Dendritic cell treated with granulocyte-macrophage colony-stimulating factor and Interleukin-4, amounts not matched to agents 40 ng/mL and 50 ng/mL, for 4 days (primary cell): ENCODE results near the gene COQ8B.
"Not testable (repeated sequence)": the region's sequence is repeated elsewhere in the genome, so short reads cannot be mapped to it uniquely, and the experiment has no call there.

Source experiments
- H3K27ac Mint-ChIP-seq: one replicate; pipeline ENCODE4 v1.8.0; 2022; ENCODE audit warnings: mild to moderate bottlenecking, mixed read lengths
- H3K27me3 Mint-ChIP-seq: one replicate; pipeline ENCODE4 v1.8.0; 2022; ENCODE audit warnings: mild to moderate bottlenecking, mixed read lengths
- H3K36me3 Mint-ChIP-seq: one replicate; pipeline ENCODE4 v1.8.0; 2022; ENCODE audit warnings: low read depth, mixed read lengths
- H3K4me1 Mint-ChIP-seq: one replicate; pipeline ENCODE4 v1.8.0; 2022; ENCODE audit warnings: low read depth, mixed read lengths
- H3K4me3 Mint-ChIP-seq: one replicate; pipeline ENCODE4 v1.8.0; 2022; ENCODE audit warnings: mild to moderate bottlenecking, moderate library complexity, mixed read lengths
- H3K9me3 Mint-ChIP-seq: one replicate; pipeline ENCODE4 v1.8.0; 2022; ENCODE audit warnings: mixed read lengths
- intact Hi-C: fragments of 100-400 bp; cut with micrococcal nuclease; formaldehyde crosslinking; loops from one replicate; pipeline ENCODE4 v1.15.0; 2022

COQ8B gene

GRCh38 chr19:40736661-40737060, 20.0 kb upstream of the COQ8B start:
- Mint-ChIP-seq H3K27me3 (no peaks in the 10 kb centered on the region), H3K36me3 (peaks cover 94% of the 10 kb centered on the region), H3K4me3 (no peak overlapping the region)

GRCh38 chr19:40735013-40735771, 18.5 kb upstream of the COQ8B start:
- no peaks in the 10 kb centered on the region for H3K4me1 Mint-ChIP-seq
- no peaks in the 10 kb centered on the region for H3K9me3 Mint-ChIP-seq
- H3K27ac Mint-ChIP-seq: no peak overlapping the region
- H3K36me3 Mint-ChIP-seq: peaks cover 100% of the 10 kb centered on the region
- H3K4me3 Mint-ChIP-seq: no peak overlapping the region
- intact Hi-C loops: no loop called here
- no peaks in the 10 kb centered on the region for H3K27me3 Mint-ChIP-seq

More at GRCh38 chr19:40736661-40737060, 20.0 kb upstream of the COQ8B start:
- intact Hi-C loops: no loop called here
- Mint-ChIP-seq H3K27ac (no peak overlapping the region), H3K9me3 (no peaks in the 10 kb centered on the region), H3K4me1 (peaks cover 12% of the 10 kb centered on the region)

GRCh38 chr19:40733149-40733548, 16.5 kb upstream of the COQ8B start:
- H3K27me3 Mint-ChIP-seq: no peaks in the 10 kb centered on the region
- no peak overlapping the region for H3K27ac Mint-ChIP-seq
- H3K4me1 Mint-ChIP-seq: no peaks in the 10 kb centered on the region
- intact Hi-C loops: no loop called here
- peaks cover 100% of the 10 kb centered on the region for H3K36me3 Mint-ChIP-seq
- H3K4me3 Mint-ChIP-seq: no peak overlapping the region
- H3K9me3 Mint-ChIP-seq: no peaks in the 10 kb centered on the region

GRCh38 chr19:40732304-40732703, 15.6 kb upstream of the COQ8B start:
- H3K4me3 Mint-ChIP-seq, H3K27ac Mint-ChIP-seq, H3K9me3 Mint-ChIP-seq, H3K27me3 Mint-ChIP-seq, intact Hi-C loops, H3K4me1 Mint-ChIP-seq: not testable (repeated sequence)
- peaks cover 100% of the 10 kb centered on the region for H3K36me3 Mint-ChIP-seq

GRCh38 chr19:40730065-40730464, 13.4 kb upstream of the COQ8B start:
- H3K27ac Mint-ChIP-seq, H3K27me3 Mint-ChIP-seq, H3K9me3 Mint-ChIP-seq, H3K4me1 Mint-ChIP-seq, H3K4me3 Mint-ChIP-seq, intact Hi-C loops: not testable (repeated sequence)
- peaks cover 100% of the 10 kb centered on the region for H3K36me3 Mint-ChIP-seq

- Mint-ChIP-seq H3K27me3 (no peaks in the 10 kb centered on the region), H3K4me1 (peaks cover 26% of the 10 kb centered on the region), H3K27ac (no peak overlapping the region), H3K4me3 (no peak overlapping the region), H3K36me3 (peaks cover 94% of the 10 kb centered on the region), H3K9me3 (no peaks in the 10 kb centered on the region)
- intact Hi-C loops: no loop called here
Measured at GRCh38 chr19:40726279-40726678, 9.6 kb upstream of the COQ8B start.

- no peak overlapping the region for H3K4me3 Mint-ChIP-seq
- peaks cover 80% of the 10 kb centered on the region for H3K36me3 Mint-ChIP-seq
- H3K27me3 Mint-ChIP-seq: no peaks in the 10 kb centered on the region
- intact Hi-C loops: no loop called here
- no peak overlapping the region for H3K27ac Mint-ChIP-seq
- H3K4me1 Mint-ChIP-seq: peaks cover 40% of the 10 kb centered on the region
- no peaks in the 10 kb centered on the region for H3K9me3 Mint-ChIP-seq
Measured at GRCh38 chr19:40724855-40725254, 8.2 kb upstream of the COQ8B start.

GRCh38 chr19:40724315-40724714, 7.6 kb upstream of the COQ8B start:
- no peak overlapping the region for H3K4me3 Mint-ChIP-seq

GRCh38 chr19:40723661-40724254, 7.1 kb upstream of the COQ8B start:
- Mint-ChIP-seq H3K36me3 (peaks cover 69% of the 10 kb centered on the region), H3K27ac (no peak overlapping the region), H3K27me3 (no peaks in the 10 kb centered on the region), H3K4me3 (no peak overlapping the region), H3K4me1 (peaks cover 47% of the 10 kb centered on the region), H3K9me3 (no peaks in the 10 kb centered on the region)
- intact Hi-C loops: no loop called here

More at GRCh38 chr19:40724315-40724714, 7.6 kb upstream of the COQ8B start:
- Mint-ChIP-seq H3K4me1 (peaks cover 41% of the 10 kb centered on the region), H3K27me3 (no peaks in the 10 kb centered on the region), H3K36me3 (peaks cover 74% of the 10 kb centered on the region), H3K9me3 (no peaks in the 10 kb centered on the region), H3K27ac (no peak overlapping the region)
- intact Hi-C loops: no loop called here

GRCh38 chr19:40721936-40722661, 5.4 kb upstream of the COQ8B start:
- peaks cover 52% of the 10 kb centered on the region for H3K36me3 Mint-ChIP-seq
- no peak overlapping the region for H3K4me3 Mint-ChIP-seq
- H3K27me3 Mint-ChIP-seq: no peaks in the 10 kb centered on the region
- H3K4me1 Mint-ChIP-seq: peaks cover 61% of the 10 kb centered on the region
- no peaks in the 10 kb centered on the region for H3K9me3 Mint-ChIP-seq
- H3K27ac Mint-ChIP-seq: no peak overlapping the region
- intact Hi-C loops: no loop called here

- no peaks in the 10 kb centered on the region for H3K9me3 Mint-ChIP-seq
- peak overlapping the region; percentile 74 for H3K4me3 Mint-ChIP-seq
- intact Hi-C loops: no loop called here
- H3K4me1 Mint-ChIP-seq: peaks cover 66% of the 10 kb centered on the region
- H3K36me3 Mint-ChIP-seq: peaks cover 48% of the 10 kb centered on the region
- peak overlapping the region; percentile 56 for H3K27ac Mint-ChIP-seq
- no peaks in the 10 kb centered on the region for H3K27me3 Mint-ChIP-seq
Measured at GRCh38 chr19:40721140-40721486, 4.4 kb upstream of the COQ8B start.

GRCh38 chr19:40719414-40719894, 2.8 kb upstream of the COQ8B start:
- H3K9me3 Mint-ChIP-seq: no peaks in the 10 kb centered on the region
- H3K36me3 Mint-ChIP-seq: peaks cover 39% of the 10 kb centered on the region
- intact Hi-C loops: loop anchor here (10.0 kb wide), 1 partner anchor 55 kb away; the partner anchor contains the start of genes MIA and RAB4B
- no peaks in the 10 kb centered on the region for H3K27me3 Mint-ChIP-seq
- H3K4me1 Mint-ChIP-seq: peaks cover 78% of the 10 kb centered on the region
- peak overlapping the region; percentile 95 for H3K27ac Mint-ChIP-seq
- H3K4me3 Mint-ChIP-seq: no peak overlapping the region

- H3K27me3 Mint-ChIP-seq: no peaks in the 10 kb centered on the region
- H3K36me3 Mint-ChIP-seq: peaks cover 37% of the 10 kb centered on the region
- H3K27ac Mint-ChIP-seq: peak overlapping the region; percentile 95
- intact Hi-C loops: loop anchor here (10.0 kb wide), 1 partner anchor 56 kb away; the partner anchor contains the start of genes MIA and RAB4B
- peaks cover 81% of the 10 kb centered on the region for H3K4me1 Mint-ChIP-seq
- no peaks in the 10 kb centered on the region for H3K9me3 Mint-ChIP-seq
- H3K4me3 Mint-ChIP-seq: peak overlapping the region; percentile 87
Measured at GRCh38 chr19:40718774-40719391, 2.2 kb upstream of the COQ8B start.
